Measurements from ENCODE around the gene ILF3. TPM values are rescaled to one million over a fixed set of nuclear protein-coding genes. Genes with fewer than 3 reads are reported as not detected.
A peak's percentile ranks its signal among the peaks of the same experiment; 100 is the strongest.

Gene ILF3
- total RNA-seq, 2 experiments from 2014 or later = 399 to 408 TPM

DNA sequence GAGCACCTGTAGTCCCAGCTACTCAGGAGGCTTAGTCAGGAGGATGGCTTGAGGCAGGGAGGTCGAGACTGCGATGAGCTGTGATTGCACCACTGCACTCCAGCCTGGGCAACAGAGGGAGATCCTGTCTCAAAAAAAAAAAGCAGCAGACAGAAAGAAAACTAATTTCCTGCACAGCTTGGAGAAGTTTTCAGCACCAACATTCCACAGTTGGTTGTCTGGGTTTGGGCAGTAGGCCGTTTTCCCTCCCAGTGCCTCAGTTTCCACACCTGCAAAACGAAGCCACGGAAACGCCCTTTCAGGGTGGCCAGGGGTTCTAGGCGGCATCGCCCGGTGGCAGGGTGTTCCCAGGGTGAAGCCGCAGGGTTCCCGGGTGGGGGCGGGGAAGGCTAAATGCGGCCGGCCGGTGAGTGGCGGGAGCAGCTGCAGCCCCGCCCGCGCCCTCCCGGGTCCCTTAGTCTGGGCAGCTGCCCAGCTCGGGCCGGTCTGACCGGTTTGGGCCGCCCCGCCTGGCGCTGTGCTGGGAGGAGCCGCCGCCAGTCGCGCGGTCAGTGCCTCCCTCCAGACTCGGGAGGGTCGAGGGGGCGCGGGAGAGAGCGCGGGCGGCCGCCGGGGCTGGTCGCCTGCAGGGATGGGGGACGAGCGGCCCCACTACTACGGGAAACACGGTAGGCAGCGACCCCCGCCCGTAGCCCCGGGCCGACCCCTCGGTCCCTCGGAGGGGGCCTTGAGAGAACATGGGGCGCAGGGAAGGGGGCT lies 29.0 kb upstream of the ILF3 start, which contains the start of gene SLC44A2:
Gene SLC44A2, plus strand, starts transcription at position 551 of the 759 bp plus-strand sequence. Its CDS starts 81 bp downstream, at position 632.
- Mint-ChIP-seq H3K4me1 (ENCODE audit: low read depth) (peaks cover 38% of the 10 kb centered on the region), H3K4me3 (no peak within 1 kb of the TSS), H3K9me3 (no peaks in the 10 kb centered on the region), H3K36me3 (ENCODE audit: low read depth) (peaks cover 13% of the 10 kb centered on the region), H3K27ac (no peak within 1 kb of the TSS), H3K27me3 (ENCODE audit: low read depth) (no peaks in the 10 kb centered on the region)
- DNase-seq = no peak
- CTCF ChIA-PET = interaction anchor here (1.3 kb wide), 1 partner anchor 21 kb away, joined by 3 read pairs; no protein-coding TSS in a partner anchor
- intact Hi-C loops (cut with micrococcal nuclease) = no loop called here

DNA sequence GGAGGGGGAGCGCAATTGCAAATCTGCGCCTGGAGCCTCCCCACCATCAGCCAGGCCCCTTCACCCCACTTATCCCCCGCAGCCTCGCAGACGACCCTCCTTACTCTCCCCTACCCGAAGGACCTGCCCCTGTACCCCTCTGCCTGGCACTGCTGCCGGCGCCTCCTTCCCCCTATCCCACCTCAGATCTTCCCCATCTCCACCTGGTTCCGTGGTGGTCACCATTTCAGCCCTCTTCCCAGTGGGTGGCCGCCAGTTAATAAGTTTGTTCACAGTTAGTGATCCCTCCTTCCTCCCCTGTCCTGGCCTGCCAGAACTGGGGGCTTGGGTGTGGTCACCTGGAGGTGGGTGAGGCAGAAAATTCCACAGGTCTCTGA lies 28.4 kb upstream of the ILF3 start:
- no peak for DNase-seq
- CTCF ChIA-PET = interaction anchor here (0.6 to 1.2 kb wide), 2 partner anchors 21 to 45 kb away, joined by 3 to 5 read pairs; no protein-coding TSS in a partner anchor
- Mint-ChIP-seq H3K4me1 (ENCODE audit: low read depth) (peaks cover 34% of the 10 kb centered on the region), H3K4me3 (no peak overlapping the region), H3K27me3 (ENCODE audit: low read depth) (no peaks in the 10 kb centered on the region), H3K27ac (no peak overlapping the region), H3K9me3 (no peaks in the 10 kb centered on the region), H3K36me3 (ENCODE audit: low read depth) (peaks cover 13% of the 10 kb centered on the region)
- intact Hi-C loops (cut with micrococcal nuclease) = no loop called here

DNA sequence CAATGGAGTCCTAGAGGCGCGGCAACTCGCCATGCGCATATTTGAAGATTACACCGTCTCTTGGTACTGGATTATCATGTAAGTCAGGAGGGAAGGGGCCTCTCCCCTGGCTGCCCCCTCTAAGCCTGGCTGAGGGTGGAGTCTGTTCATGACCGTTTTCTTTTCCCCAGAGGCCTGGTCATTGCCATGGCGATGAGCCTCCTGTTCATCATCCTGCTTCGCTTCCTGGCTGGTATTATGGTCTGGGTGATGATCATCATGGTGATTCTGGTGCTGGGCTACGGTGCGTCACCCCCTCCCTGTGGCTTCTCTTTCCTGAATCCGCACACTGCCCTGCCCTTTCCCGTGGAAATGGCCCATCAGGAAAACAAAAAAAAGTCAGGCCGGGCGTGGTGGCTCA lies 22.3 kb upstream of the ILF3 start:
- DNase-seq = no peak
- CTCF ChIA-PET = no interaction called here
- Mint-ChIP-seq H3K9me3 (no peaks in the 10 kb centered on the region), H3K4me1 (ENCODE audit: low read depth) (no peaks in the 10 kb centered on the region), H3K27ac (no peak overlapping the region), H3K27me3 (ENCODE audit: low read depth) (no peaks in the 10 kb centered on the region), H3K36me3 (ENCODE audit: low read depth) (peaks cover 35% of the 10 kb centered on the region), H3K4me3 (no peak overlapping the region)
- intact Hi-C loops (cut with micrococcal nuclease) = no loop called here

DNA sequence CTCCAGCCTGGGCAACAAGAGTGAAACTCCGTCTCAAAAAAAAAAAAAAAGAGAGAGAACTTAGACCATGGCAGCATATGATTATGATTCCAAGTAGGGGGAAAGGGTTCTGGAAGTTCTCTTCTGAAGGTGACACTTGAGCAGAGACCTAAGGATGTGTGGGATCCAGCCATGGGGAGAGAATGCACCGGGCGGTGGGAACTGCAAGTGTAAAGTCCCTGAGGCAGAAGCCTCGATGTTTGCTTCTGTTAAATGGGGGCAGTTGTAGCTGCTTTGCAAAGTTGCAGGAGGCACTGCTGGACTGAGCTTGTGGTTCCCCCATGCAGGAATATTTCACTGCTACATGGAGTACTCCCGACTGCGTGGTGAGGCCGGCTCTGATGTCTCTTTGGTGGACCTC lies 19.7 kb upstream of the ILF3 start:
- Mint-ChIP-seq H3K27me3 (ENCODE audit: low read depth) (no peaks in the 10 kb centered on the region), H3K36me3 (ENCODE audit: low read depth) (peaks cover 40% of the 10 kb centered on the region), H3K4me1 (ENCODE audit: low read depth) (no peaks in the 10 kb centered on the region), H3K27ac (peak overlapping the region; percentile 53), H3K9me3 (no peaks in the 10 kb centered on the region), H3K4me3 (no peak overlapping the region)
- DNase-seq = no peak
- intact Hi-C loops (cut with micrococcal nuclease) = no loop called here
- CTCF ChIA-PET = interaction anchor here (0.6 to 1.5 kb wide), 3 partner anchors 10 to 53 kb away, joined by 3 read pairs; no protein-coding TSS in a partner anchor

GRCh38 chr19:10634963-10635362 lies 19.2 kb upstream of the ILF3 start:
- CTCF ChIA-PET = no interaction called here
- H3K9me3 Mint-ChIP-seq = no peaks in the 10 kb centered on the region

GRCh38 chr19:10636304-10636972 lies 17.7 kb upstream of the ILF3 start:
- H3K4me3 Mint-ChIP-seq = no peak overlapping the region
- peaks cover 6% of the 10 kb centered on the region for H3K4me1 Mint-ChIP-seq (ENCODE audit: low read depth)
- no peaks in the 10 kb centered on the region for H3K9me3 Mint-ChIP-seq
- H3K27ac Mint-ChIP-seq = peak overlapping the region; percentile 58
- intact Hi-C loops (cut with micrococcal nuclease) = no loop called here
- H3K36me3 Mint-ChIP-seq (ENCODE audit: low read depth) = peaks cover 37% of the 10 kb centered on the region
- DNase-seq = no peak
- CTCF ChIA-PET = no interaction called here
- H3K27me3 Mint-ChIP-seq (ENCODE audit: low read depth) = no peaks in the 10 kb centered on the region

More at GRCh38 chr19:10634963-10635362, 19.2 kb upstream of the ILF3 start:
- H3K27me3 Mint-ChIP-seq (ENCODE audit: low read depth) = no peaks in the 10 kb centered on the region
- H3K27ac Mint-ChIP-seq = no peak overlapping the region
- H3K36me3 Mint-ChIP-seq (ENCODE audit: low read depth) = peaks cover 40% of the 10 kb centered on the region
- no peak overlapping the region for H3K4me3 Mint-ChIP-seq
- intact Hi-C loops (cut with micrococcal nuclease) = no loop called here
- DNase-seq = no peak
- H3K4me1 Mint-ChIP-seq (ENCODE audit: low read depth) = no peaks in the 10 kb centered on the region

- Mint-ChIP-seq H3K27ac (no peak overlapping the region), H3K4me3 (no peak overlapping the region), H3K4me1 (ENCODE audit: low read depth) (peaks cover 6% of the 10 kb centered on the region), H3K36me3 (ENCODE audit: low read depth) (peaks cover 39% of the 10 kb centered on the region), H3K27me3 (ENCODE audit: low read depth) (no peaks in the 10 kb centered on the region), H3K9me3 (no peaks in the 10 kb centered on the region)
- intact Hi-C loops (cut with micrococcal nuclease) = no loop called here
- CTCF ChIA-PET = interaction anchor here (1.1 kb wide), 1 partner anchor 62 kb away, joined by 3 read pairs; no protein-coding TSS in a partner anchor
- DNase-seq = no peak
Observed at GRCh38 chr19:10637894-10638293, 16.3 kb upstream of the ILF3 start.

DNA sequence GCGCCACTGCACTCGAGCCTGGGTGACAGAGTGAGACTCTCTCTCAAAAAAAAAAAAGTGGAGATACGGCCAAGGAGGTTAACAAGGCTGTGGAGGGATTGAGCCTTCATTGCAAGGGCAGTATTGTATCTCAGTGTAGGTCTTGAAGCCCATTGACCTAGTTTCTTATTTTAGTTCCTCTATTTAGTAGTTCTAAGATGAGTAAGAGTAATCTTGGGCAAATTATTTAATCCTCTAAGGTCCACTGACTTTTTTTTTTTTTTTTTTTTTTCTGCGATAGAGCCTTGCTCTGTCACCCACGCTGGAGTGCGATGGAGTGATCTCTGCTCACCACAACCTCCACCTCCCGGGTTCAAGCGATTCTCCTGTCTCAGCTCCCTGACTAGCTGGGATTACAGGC lies 14.3 kb upstream of the ILF3 start:
- Mint-ChIP-seq H3K36me3 (ENCODE audit: low read depth) (peaks cover 38% of the 10 kb centered on the region), H3K27ac (no peak overlapping the region), H3K27me3 (ENCODE audit: low read depth) (no peaks in the 10 kb centered on the region), H3K4me1 (ENCODE audit: low read depth) (peaks cover 16% of the 10 kb centered on the region), H3K4me3 (no peak overlapping the region), H3K9me3 (no peaks in the 10 kb centered on the region)
- CTCF ChIA-PET = interaction anchor here (0.6 kb wide), 1 partner anchor 153 kb away, joined by 3 read pairs; no protein-coding TSS in a partner anchor
- intact Hi-C loops (cut with micrococcal nuclease) = no loop called here
- no peak for DNase-seq

- CTCF ChIA-PET = interaction anchor here (8.2 kb wide), 1 partner anchor 58 kb away, joined by 251 read pairs; no protein-coding TSS in a partner anchor
- no peaks in the 10 kb centered on the region for H3K27me3 Mint-ChIP-seq (ENCODE audit: low read depth)
- DNase-seq = no peak
- H3K9me3 Mint-ChIP-seq = no peaks in the 10 kb centered on the region
- H3K4me3 Mint-ChIP-seq = no peak overlapping the region
- intact Hi-C loops (cut with micrococcal nuclease) = no loop called here
- H3K4me1 Mint-ChIP-seq (ENCODE audit: low read depth) = peaks cover 16% of the 10 kb centered on the region
- H3K27ac Mint-ChIP-seq = no peak overlapping the region
- peaks cover 35% of the 10 kb centered on the region for H3K36me3 Mint-ChIP-seq (ENCODE audit: low read depth)
Observed at GRCh38 chr19:10640361-10640760, 13.8 kb upstream of the ILF3 start.

- peak overlapping the region; percentile 63 for H3K27ac Mint-ChIP-seq
- H3K4me3 Mint-ChIP-seq = no peak overlapping the region
- intact Hi-C loops (cut with micrococcal nuclease) = no loop called here
Observed at GRCh38 chr19:10641248-10641647, 12.9 kb upstream of the ILF3 start.

GRCh38 chr19:10642473-10643171 lies 11.5 kb upstream of the ILF3 start:
- DNase-seq = no peak
- Mint-ChIP-seq H3K27me3 (ENCODE audit: low read depth) (no peaks in the 10 kb centered on the region), H3K9me3 (no peaks in the 10 kb centered on the region), H3K27ac (peak overlapping the region; percentile 30), H3K4me3 (no peak overlapping the region), H3K4me1 (ENCODE audit: low read depth) (peaks cover 16% of the 10 kb centered on the region), H3K36me3 (ENCODE audit: low read depth) (peaks cover 20% of the 10 kb centered on the region)
- intact Hi-C loops (cut with micrococcal nuclease) = no loop called here
- CTCF ChIA-PET = interaction anchor here (0.5 to 8.2 kb wide), 5 partner anchors 47 to 287 kb away, joined by 3 to 251 read pairs (median 3); no protein-coding TSS in a partner anchor

More at GRCh38 chr19:10641248-10641647, 12.9 kb upstream of the ILF3 start:
- Mint-ChIP-seq H3K9me3 (no peaks in the 10 kb centered on the region), H3K36me3 (ENCODE audit: low read depth) (peaks cover 31% of the 10 kb centered on the region), H3K27me3 (ENCODE audit: low read depth) (no peaks in the 10 kb centered on the region), H3K4me1 (ENCODE audit: low read depth) (peaks cover 16% of the 10 kb centered on the region)
- no peak for DNase-seq
- CTCF ChIA-PET = interaction anchor here (8.2 kb wide), 1 partner anchor 59 kb away, joined by 251 read pairs; no protein-coding TSS in a partner anchor
